Keratinocyte (primary cell): ENCODE results near the gene RARS2. TPM values are rescaled to one million over a fixed set of nuclear protein-coding genes. Genes with fewer than 3 reads are reported as not detected.
A peak's percentile ranks its signal among the peaks of the same experiment; 100 is the strongest.

ENCODE experiments used
- DNase-seq: peaks from one replicate; pipeline ENCODE4 v3.0.0-alpha.2; 2011; ENCODE audit warnings: low read depth, missing footprints, low spot score
- FAIRE-seq: peaks from 2 replicates; lab custom pipeline; 2011; peaks lifted over from hg19 to GRCh38; lab: Jason Lieb, UNC
- H2AFZ ChIP-seq: 2 replicates; pipeline ENCODE4 v1.6.0; 2012; ENCODE audit warnings: low read length, control low read depth, inconsistent platforms; ENCODE audit not compliant: control insufficient read depth
- H3K27ac ChIP-seq: 2 replicates; pipeline ENCODE4 v1.5.1; 2011; ENCODE audit warnings: low read length; ENCODE audit not compliant: control insufficient read depth, insufficient read depth
- H3K27me3 ChIP-seq: 3 replicates; pipeline ENCODE4 v1.6.0; 2011; ENCODE audit warnings: low read length; ENCODE audit not compliant: control insufficient read depth, insufficient read depth; ENCODE audit errors: extremely low read depth
- H3K36me3 ChIP-seq, 2 experiments: 2 replicates in 1 of 2; 3 replicates in 1 of 2; pipeline ENCODE4 v1.5.1; 2011; ENCODE audit warnings: low read length in 2 of 2, mild to moderate bottlenecking in 1 of 2; ENCODE audit not compliant: control insufficient read depth in 2 of 2, insufficient read depth in 2 of 2; ENCODE audit errors: extremely low read depth in 1 of 2
- H3K4me1 ChIP-seq: 3 replicates; pipeline ENCODE4 v1.5.1; 2011; ENCODE audit warnings: low read length; ENCODE audit not compliant: control insufficient read depth, insufficient read depth; ENCODE audit errors: extremely low read depth
- H3K4me2 ChIP-seq: 3 replicates; pipeline ENCODE4 v1.6.0; 2011; ENCODE audit warnings: low read depth, low read length; ENCODE audit not compliant: control insufficient read depth, insufficient read depth; ENCODE audit errors: extremely low read depth
- H3K4me3 ChIP-seq, 3 experiments: fragments of 200-600 bp in 1 of 3; sonication (generic) in 1 of 3; 2 replicates in 2 of 3; 3 replicates in 1 of 3; pipeline ENCODE4 v1.5.1; 2011 to 2016; ENCODE audit warnings: low read length in 3 of 3, mild to moderate bottlenecking in 3 of 3, control low read depth in 2 of 3, inconsistent platforms in 1 of 3, low read depth in 1 of 3, mixed read lengths in 1 of 3, mixed run types in 1 of 3, moderate library complexity in 1 of 3; ENCODE audit not compliant: control insufficient read depth in 2 of 3, insufficient read depth in 2 of 3; ENCODE audit errors: extremely low read depth in 1 of 3
- H3K79me2 ChIP-seq: 2 replicates; pipeline ENCODE4 v1.6.0; 2012; ENCODE audit warnings: low read length; ENCODE audit not compliant: control insufficient read depth, insufficient read depth
- H3K9ac ChIP-seq: 3 replicates; pipeline ENCODE4 v1.6.0; 2011; ENCODE audit warnings: low read length; ENCODE audit not compliant: control insufficient read depth, insufficient read depth; ENCODE audit errors: extremely low read depth
- H3K9me1 ChIP-seq: 3 replicates; pipeline ENCODE4 v1.6.0; 2011; ENCODE audit warnings: low read length; ENCODE audit not compliant: control insufficient read depth, insufficient read depth; ENCODE audit errors: extremely low read depth
- H3K9me3 ChIP-seq: 2 replicates; pipeline ENCODE4 v1.5.1; 2012; ENCODE audit warnings: low read depth, low read length; ENCODE audit not compliant: control insufficient read depth
- H4K20me1 ChIP-seq: 3 replicates; pipeline ENCODE4 v1.6.0; 2011; ENCODE audit warnings: low read length; ENCODE audit not compliant: control insufficient read depth, insufficient read depth; ENCODE audit errors: extremely low read depth
- EZH2 ChIP-seq: IDR thresholded peaks from one replicate; pipeline ENCODE4 v1.6.1; 2012; ENCODE audit warnings: inconsistent platforms, mild to moderate bottlenecking, low read length, moderate library complexity
- dilution Hi-C: fragments of 300-500 bp; cut with MboI; formaldehyde crosslinking; loops from one replicate; pipeline ENCODE4 v1.7.0; 2020; ENCODE audit warnings: low sequenced_read_pairs; ENCODE audit not compliant: extremely low pct_ligation_motif_present
- polyA plus RNA-seq, 5 experiments: library from polyadenylated mRNA; depleted of rRNA in 3 of 5; stranded (reverse) in 3 of 5; stranded (forward) in 1 of 5; unstranded in 1 of 5; fragments of >200 nt; gene quantifications; 1 replicate in 1 of 5; 2 replicates in 3 of 5; 3 replicates in 1 of 5; pipeline versions ENCODE4 v1.2.1 to v1.2.3, GENCODE V29; 2011 to 2012; ENCODE audit warnings: missing spikeins in 2 of 5, low read depth in 1 of 5, low replicate concordance in 1 of 5
- TF ChIP-seq, protein P1 (sequence below), 3 experiments: IDR thresholded peaks in 1 of 3; conservative IDR thresholded peaks in 1 of 3; optimal IDR thresholded peaks in 1 of 3; 2 replicates in 2 of 3; 3 replicates in 1 of 3; pipeline versions ENCODE3 to v1.5.1; 2011; ENCODE audit warnings: low read length in 3 of 3, mild to moderate bottlenecking in 3 of 3, moderate library complexity in 2 of 3, control low read depth in 1 of 3, inconsistent platforms in 1 of 3; ENCODE audit not compliant: insufficient read depth in 2 of 3; ENCODE audit errors: extremely low read depth in 1 of 3

The RARS2 gene
- polyA plus RNA-seq, 1 donor (not counting 4 experiments of a cell fraction or from before 2014, with no cell fraction given), result 20.3 TPM

DNA sequence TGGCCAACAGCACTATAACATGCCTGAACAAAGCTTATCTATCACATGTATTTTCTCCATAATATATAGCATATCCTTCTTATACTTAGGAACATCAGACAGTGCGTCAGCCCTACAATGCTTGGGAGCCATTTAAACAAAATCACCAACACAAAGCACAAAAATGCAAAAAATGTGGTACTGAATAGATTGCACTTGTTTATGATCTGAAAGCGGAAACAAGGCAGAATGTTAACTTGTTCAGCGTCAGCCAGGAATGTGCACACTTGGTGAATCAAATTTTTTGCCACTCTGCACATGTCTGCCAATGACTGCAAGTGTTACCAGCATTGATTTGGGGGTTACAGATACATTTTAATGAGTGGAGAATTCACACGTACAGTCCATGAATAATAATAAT, 102.2 kb downstream of the RARS2 start:
- Histone ChIP-seq H3K4me1 (no peaks in the 10 kb centered on the region), H3K36me3 (peaks cover 3 to 4% of the 10 kb centered on the region in 2 experiments), H2AFZ (no peak overlapping the region), H3K27ac (no peak overlapping the region), H3K4me2 (no peak overlapping the region), H3K4me3 (no peak overlapping the region), H3K9me1 (no peaks in the 10 kb centered on the region), H3K9me3 (peaks cover 8% of the 10 kb centered on the region), H3K79me2 (no peaks in the 10 kb centered on the region), H3K27me3 (no peaks in the 10 kb centered on the region), H3K9ac (no peak overlapping the region), H4K20me1 (no peaks in the 10 kb centered on the region)
- peak; percentile 36 for FAIRE-seq
- no peak for TF ChIP-seq EZH2
- TF ChIP-seq, protein P1, sequence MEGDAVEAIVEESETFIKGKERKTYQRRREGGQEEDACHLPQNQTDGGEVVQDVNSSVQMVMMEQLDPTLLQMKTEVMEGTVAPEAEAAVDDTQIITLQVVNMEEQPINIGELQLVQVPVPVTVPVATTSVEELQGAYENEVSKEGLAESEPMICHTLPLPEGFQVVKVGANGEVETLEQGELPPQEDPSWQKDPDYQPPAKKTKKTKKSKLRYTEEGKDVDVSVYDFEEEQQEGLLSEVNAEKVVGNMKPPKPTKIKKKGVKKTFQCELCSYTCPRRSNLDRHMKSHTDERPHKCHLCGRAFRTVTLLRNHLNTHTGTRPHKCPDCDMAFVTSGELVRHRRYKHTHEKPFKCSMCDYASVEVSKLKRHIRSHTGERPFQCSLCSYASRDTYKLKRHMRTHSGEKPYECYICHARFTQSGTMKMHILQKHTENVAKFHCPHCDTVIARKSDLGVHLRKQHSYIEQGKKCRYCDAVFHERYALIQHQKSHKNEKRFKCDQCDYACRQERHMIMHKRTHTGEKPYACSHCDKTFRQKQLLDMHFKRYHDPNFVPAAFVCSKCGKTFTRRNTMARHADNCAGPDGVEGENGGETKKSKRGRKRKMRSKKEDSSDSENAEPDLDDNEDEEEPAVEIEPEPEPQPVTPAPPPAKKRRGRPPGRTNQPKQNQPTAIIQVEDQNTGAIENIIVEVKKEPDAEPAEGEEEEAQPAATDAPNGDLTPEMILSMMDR (optimal IDR thresholded peaks at IDR 0.05 in 1 of 3, IDR thresholded peaks at IDR 0.05 in 1 of 3, conservative IDR thresholded peaks at IDR 0.05 in 1 of 3; ENCODE audit: extremely low read depth in 1 of 3, insufficient read depth in 2 of 3, low read length in 3 of 3), result no peak
- dilution Hi-C loops, result no loop called here
- no peak for DNase-seq

DNA sequence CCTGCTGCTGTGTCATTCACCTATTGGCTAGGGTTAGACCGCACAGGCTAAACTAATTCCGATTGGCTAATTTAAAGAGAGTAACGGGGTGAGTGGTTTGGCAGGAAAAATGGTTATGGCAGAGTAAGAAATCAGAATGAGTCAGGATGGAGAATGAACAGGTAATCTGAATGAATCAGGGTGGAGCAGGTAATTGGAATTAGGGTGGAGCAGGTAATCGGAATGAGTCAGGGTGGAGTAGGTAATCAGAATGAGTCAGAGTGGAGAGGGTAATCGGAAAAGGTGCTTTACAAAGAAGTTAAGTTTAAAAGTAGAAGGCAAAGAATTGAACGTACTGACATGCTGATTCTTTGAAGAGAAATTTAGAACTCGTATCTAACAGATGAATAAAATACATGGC, 105.3 kb downstream of the RARS2 start:
- no peaks in the 10 kb centered on the region for H3K79me2 ChIP-seq
- FAIRE-seq, result no peak
- no peaks in the 10 kb centered on the region for H3K9me1 ChIP-seq
- no peak overlapping the region for H3K4me3 ChIP-seq
- no peaks in the 10 kb centered on the region for H3K4me1 ChIP-seq
- H3K36me3 ChIP-seq, result peaks cover 4% of the 10 kb centered on the region in 2 experiments
- no peak overlapping the region for H2AFZ ChIP-seq
- H3K4me2 ChIP-seq, result no peak overlapping the region
- dilution Hi-C loops, result no loop called here
- TF ChIP-seq EZH2, result no peak
- no peaks in the 10 kb centered on the region for H4K20me1 ChIP-seq
- H3K9ac ChIP-seq, result no peak overlapping the region
- no peaks in the 10 kb centered on the region for H3K27me3 ChIP-seq
- peaks cover 8% of the 10 kb centered on the region for H3K9me3 ChIP-seq
- H3K27ac ChIP-seq, result peak overlapping the region; percentile 21
- peak; percentile 49 for DNase-seq

DNA sequence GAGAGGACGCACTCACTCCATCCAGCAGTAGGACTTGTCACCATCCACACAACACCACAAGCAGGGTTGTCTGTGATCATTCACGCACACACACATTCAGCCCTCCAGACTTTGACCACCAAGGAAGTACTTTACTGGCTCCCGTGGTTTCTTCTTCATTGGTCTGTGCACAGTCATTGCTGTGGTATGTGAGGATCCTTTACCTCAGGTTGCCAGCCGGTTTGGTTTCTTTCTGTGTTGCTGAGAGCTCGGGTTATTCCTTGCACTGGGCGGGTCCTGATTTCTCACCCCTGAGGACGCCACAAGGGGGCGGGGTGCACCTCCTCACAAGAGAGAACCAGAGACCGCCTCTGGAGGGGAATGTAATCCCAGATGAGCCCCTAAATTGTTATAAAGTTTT, 105.9 kb downstream of the RARS2 start:
- Histone ChIP-seq H3K9ac (no peak overlapping the region), H3K4me3 (no peak overlapping the region), H3K27ac (peak overlapping the region; percentile 21), H3K4me2 (no peak overlapping the region), H2AFZ (no peak overlapping the region), H3K9me3 (peaks cover 8% of the 10 kb centered on the region), H4K20me1 (no peaks in the 10 kb centered on the region), H3K4me1 (no peaks in the 10 kb centered on the region), H3K36me3 (peaks cover 4% of the 10 kb centered on the region in 2 experiments), H3K9me1 (no peaks in the 10 kb centered on the region), H3K79me2 (no peaks in the 10 kb centered on the region), H3K27me3 (no peaks in the 10 kb centered on the region)
- no peak for FAIRE-seq
- no peak for DNase-seq
- dilution Hi-C loops, result no loop called here
- TF ChIP-seq, protein P1 (optimal IDR thresholded peaks at IDR 0.05 in 1 of 3, IDR thresholded peaks at IDR 0.05 in 1 of 3, conservative IDR thresholded peaks at IDR 0.05 in 1 of 3; ENCODE audit: extremely low read depth in 1 of 3, insufficient read depth in 2 of 3, low read length in 3 of 3), result no peak
- no peak for TF ChIP-seq EZH2
